SK-N-SH (cell line): ENCODE measurements around the gene CD209.

Experiments used
- CHD2 ChIP-seq: fragments of 150-350 bp; IDR thresholded peaks from 2 replicates; pipeline ENCODE4 v1.6.1; 2018; ENCODE audit warnings: low read length; ENCODE audit not compliant: partially characterized antibody
- ELF1 ChIP-seq: IDR thresholded peaks from 2 replicates; pipeline ENCODE4 v1.4.0; 2012
- EP300 ChIP-seq, 2 experiments: IDR thresholded peaks; 2 replicates each; pipeline versions ENCODE4 v1.4.0 to v1.6.1; 2012; ENCODE audit warnings: borderline replicate concordance in 1 of 2, low read depth in 1 of 2, low read length in 1 of 2
- MXI1 ChIP-seq: IDR thresholded peaks from 2 replicates; pipeline ENCODE4 v1.6.1; 2012; ENCODE audit warnings: mild to moderate bottlenecking, low read depth, low read length, improper control_type of control experiment
- NRF1 ChIP-seq: IDR thresholded peaks from 2 replicates; pipeline ENCODE4 v1.6.1; 2012; ENCODE audit warnings: low read depth, mild to moderate bottlenecking, low read length
- POLR2AphosphoS5 ChIP-seq: IDR thresholded peaks from 2 replicates; pipeline ENCODE4 v1.6.1; 2012; ENCODE audit warnings: low read depth, low read length
- RAD21 ChIP-seq: IDR thresholded peaks from 2 replicates; pipeline ENCODE4 v1.6.1; 2012; ENCODE audit warnings: mild to moderate bottlenecking, low read length
- RXRA ChIP-seq: IDR thresholded peaks from 2 replicates; pipeline ENCODE4 v1.4.0; 2012; ENCODE audit warnings: low read depth, mild to moderate bottlenecking, borderline replicate concordance
- SIN3A ChIP-seq: IDR thresholded peaks from 2 replicates; pipeline ENCODE4 v1.6.1; 2012; ENCODE audit warnings: low read depth, mild to moderate bottlenecking, low read length, moderate library complexity, borderline replicate concordance
- YY1 ChIP-seq: IDR thresholded peaks from 2 replicates; pipeline ENCODE4 v1.4.0; 2012; ENCODE audit warnings: low read depth, mild to moderate bottlenecking
- TF ChIP-seq, protein P1 (sequence below): fragments of 200-600 bp; sonication (generic); IDR thresholded peaks from 2 replicates; pipeline ENCODE4 v1.6.1; 2017; ENCODE audit warnings: antibody characterized with exemption, mild to moderate bottlenecking, moderate library complexity
- TF ChIP-seq, protein P2 (sequence below): IDR thresholded peaks from 2 replicates; pipeline ENCODE4 v1.4.0; 2012; ENCODE audit warnings: low read depth
- TF ChIP-seq, protein P3 (sequence below): fragments of 150-350 bp; IDR thresholded peaks from 2 replicates; pipeline ENCODE4 v1.6.1; 2017; ENCODE audit warnings: antibody characterized with exemption, low read length, low read depth, borderline replicate concordance

- TF ChIP-seq, protein P1, sequence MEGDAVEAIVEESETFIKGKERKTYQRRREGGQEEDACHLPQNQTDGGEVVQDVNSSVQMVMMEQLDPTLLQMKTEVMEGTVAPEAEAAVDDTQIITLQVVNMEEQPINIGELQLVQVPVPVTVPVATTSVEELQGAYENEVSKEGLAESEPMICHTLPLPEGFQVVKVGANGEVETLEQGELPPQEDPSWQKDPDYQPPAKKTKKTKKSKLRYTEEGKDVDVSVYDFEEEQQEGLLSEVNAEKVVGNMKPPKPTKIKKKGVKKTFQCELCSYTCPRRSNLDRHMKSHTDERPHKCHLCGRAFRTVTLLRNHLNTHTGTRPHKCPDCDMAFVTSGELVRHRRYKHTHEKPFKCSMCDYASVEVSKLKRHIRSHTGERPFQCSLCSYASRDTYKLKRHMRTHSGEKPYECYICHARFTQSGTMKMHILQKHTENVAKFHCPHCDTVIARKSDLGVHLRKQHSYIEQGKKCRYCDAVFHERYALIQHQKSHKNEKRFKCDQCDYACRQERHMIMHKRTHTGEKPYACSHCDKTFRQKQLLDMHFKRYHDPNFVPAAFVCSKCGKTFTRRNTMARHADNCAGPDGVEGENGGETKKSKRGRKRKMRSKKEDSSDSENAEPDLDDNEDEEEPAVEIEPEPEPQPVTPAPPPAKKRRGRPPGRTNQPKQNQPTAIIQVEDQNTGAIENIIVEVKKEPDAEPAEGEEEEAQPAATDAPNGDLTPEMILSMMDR: no peak
- TF ChIP-seq, protein P2, sequence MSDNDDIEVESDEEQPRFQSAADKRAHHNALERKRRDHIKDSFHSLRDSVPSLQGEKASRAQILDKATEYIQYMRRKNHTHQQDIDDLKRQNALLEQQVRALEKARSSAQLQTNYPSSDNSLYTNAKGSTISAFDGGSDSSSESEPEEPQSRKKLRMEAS: no peak
- no peak for TF ChIP-seq NRF1
- TF ChIP-seq, protein P3, sequence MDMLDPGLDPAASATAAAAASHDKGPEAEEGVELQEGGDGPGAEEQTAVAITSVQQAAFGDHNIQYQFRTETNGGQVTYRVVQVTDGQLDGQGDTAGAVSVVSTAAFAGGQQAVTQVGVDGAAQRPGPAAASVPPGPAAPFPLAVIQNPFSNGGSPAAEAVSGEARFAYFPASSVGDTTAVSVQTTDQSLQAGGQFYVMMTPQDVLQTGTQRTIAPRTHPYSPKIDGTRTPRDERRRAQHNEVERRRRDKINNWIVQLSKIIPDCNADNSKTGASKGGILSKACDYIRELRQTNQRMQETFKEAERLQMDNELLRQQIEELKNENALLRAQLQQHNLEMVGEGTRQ: no peak
- TF ChIP-seq ELF1: no peak
- TF ChIP-seq POLR2AphosphoS5: no peak
- no peak for TF ChIP-seq SIN3A
- no peak for TF ChIP-seq CHD2
- TF ChIP-seq RXRA: no peak
- TF ChIP-seq RAD21: no peak
- no peak for TF ChIP-seq MXI1
- no peak for TF ChIP-seq EP300 (IDR thresholded peaks at IDR 0.05; ENCODE audit: borderline replicate concordance in 1 of 2, low read depth in 1 of 2, low read length in 1 of 2)
- no peak for TF ChIP-seq YY1
These were observed 10.0 kb upstream of the CD209 start for GRCh38 chr19:7757358-7757757.
